GM20000 (cell line): Measurements from ENCODE around the gene CST9.

Source experiments
- DNase-seq: peaks from one replicate; pipeline ENCODE4 v3.0.0; 2012; ENCODE audit warnings: low spot score
- TF ChIP-seq, protein P1 (sequence below): IDR thresholded peaks from 2 replicates; pipeline ENCODE4 v1.5.1; 2012; ENCODE audit warnings: mild to moderate bottlenecking, control low read depth; ENCODE audit errors: extremely low read depth, missing control alignments

Gene CST9, protein sequence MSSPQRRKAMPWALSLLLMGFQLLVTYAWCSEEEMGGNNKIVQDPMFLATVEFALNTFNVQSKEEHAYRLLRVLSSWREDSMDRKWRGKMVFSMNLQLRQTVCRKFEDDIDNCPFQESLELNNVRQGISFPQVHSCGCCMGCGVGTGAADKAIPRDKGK

GRCh38 chr20:23605867-23606651 lies at the start of gene CST9:
CST9 (minus strand) TSS chr20:23605917; CDS start chr20:23605864, 53 bp downstream.
- no peak for DNase-seq
- TF ChIP-seq, protein P1, sequence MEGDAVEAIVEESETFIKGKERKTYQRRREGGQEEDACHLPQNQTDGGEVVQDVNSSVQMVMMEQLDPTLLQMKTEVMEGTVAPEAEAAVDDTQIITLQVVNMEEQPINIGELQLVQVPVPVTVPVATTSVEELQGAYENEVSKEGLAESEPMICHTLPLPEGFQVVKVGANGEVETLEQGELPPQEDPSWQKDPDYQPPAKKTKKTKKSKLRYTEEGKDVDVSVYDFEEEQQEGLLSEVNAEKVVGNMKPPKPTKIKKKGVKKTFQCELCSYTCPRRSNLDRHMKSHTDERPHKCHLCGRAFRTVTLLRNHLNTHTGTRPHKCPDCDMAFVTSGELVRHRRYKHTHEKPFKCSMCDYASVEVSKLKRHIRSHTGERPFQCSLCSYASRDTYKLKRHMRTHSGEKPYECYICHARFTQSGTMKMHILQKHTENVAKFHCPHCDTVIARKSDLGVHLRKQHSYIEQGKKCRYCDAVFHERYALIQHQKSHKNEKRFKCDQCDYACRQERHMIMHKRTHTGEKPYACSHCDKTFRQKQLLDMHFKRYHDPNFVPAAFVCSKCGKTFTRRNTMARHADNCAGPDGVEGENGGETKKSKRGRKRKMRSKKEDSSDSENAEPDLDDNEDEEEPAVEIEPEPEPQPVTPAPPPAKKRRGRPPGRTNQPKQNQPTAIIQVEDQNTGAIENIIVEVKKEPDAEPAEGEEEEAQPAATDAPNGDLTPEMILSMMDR: no peak

DNA sequence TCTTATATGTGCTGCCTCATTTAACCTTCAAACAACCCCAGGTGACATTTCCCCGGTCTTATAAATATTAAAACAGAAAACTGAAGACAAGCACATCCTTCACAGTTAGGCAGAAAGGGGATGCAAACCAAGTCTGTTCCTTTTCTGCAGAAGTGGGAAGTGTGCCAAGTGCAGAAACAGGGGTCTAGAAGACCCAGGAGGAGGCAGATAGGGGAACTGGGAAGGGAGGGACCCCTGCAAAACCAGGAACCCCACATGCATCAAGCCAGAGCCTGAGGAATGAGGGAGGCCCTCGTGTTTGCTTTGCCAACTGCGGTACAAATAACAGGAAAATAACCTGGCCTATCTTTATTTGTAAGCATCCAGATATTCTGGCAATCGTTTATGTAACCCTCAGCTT lies 49.0 kb upstream of the CST9 start:
- no peak for DNase-seq
- TF ChIP-seq, protein P1: no peak

GRCh38 chr20:23654000-23654399 lies 48.3 kb upstream of the CST9 start:
- TF ChIP-seq, protein P1: no peak
- DNase-seq: no peak

DNA sequence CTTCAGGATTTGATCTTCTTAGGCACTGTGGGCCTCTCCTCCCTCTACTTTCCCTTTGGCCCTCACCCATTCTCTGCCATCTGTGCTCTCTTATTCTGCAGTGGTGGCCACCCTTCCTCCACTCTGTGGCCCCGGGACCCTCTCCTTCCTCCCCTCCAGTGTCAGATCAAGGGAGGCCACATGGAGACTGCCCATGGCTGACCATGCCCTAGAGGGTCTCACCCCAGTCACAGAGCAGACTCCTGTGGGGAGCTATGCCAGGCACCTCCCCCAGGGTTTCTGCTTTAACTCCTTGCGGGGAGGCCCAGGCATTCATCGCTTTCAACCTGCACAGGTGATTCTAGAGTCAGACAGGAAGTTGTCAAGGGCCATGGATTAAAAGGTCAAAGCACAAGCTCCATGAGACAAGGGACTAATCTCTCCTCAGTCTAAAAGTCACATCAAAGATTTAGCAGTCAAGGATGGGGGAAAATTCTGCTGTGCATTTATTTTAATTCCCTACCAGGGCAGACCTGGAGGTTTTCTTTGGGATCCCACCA lies 47.8 kb upstream of the CST9 start:
- TF ChIP-seq, protein P1: no peak
- no peak for DNase-seq

- no peak for DNase-seq
- TF ChIP-seq, protein P1: no peak
Observed at GRCh38 chr20:23652926-23653325, 47.2 kb upstream of the CST9 start.

GRCh38 chr20:23652371-23652770 lies 46.7 kb upstream of the CST9 start:
- DNase-seq: no peak
- TF ChIP-seq, protein P1: no peak

GRCh38 chr20:23651117-23651516 lies 45.4 kb upstream of the CST9 start:
- no peak for DNase-seq
- TF ChIP-seq, protein P1: no peak
